Measurements from ENCODE around the gene TNFSF11.

DNA sequence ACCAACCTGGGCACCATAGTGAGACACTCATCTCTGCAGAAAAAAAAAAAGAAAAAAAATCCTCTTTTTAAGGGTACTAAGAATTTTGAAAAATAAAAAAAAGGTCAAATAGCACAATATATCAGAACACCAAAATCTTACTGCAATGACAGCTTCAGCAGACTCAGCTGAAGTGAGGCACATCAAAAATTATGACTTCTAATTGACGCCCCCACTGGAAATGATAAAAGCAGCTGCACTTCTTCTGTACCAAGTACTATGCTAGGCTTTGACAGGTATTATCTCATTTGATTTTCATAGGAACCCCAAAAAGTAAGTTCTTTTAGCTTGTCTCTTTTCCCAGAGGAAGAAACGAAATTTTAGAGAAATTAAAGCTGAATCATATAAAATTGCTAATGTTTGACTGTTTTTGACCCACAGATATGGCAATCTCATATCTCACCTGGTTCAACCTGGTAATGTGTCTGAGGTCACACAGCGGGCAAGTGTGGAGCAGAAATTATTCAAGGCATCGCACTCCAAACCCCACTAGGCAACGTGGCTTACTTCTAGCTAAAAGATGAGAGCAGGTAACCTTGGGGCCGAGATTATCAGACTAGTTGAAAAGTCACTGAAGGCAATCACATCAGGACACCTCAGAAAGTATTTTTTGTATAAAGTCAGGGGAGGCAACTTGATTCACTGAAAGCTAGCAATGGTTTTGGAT is 78.1 kb downstream of the TNFSF11 start:
- TF ChIP-seq, protein P1, sequence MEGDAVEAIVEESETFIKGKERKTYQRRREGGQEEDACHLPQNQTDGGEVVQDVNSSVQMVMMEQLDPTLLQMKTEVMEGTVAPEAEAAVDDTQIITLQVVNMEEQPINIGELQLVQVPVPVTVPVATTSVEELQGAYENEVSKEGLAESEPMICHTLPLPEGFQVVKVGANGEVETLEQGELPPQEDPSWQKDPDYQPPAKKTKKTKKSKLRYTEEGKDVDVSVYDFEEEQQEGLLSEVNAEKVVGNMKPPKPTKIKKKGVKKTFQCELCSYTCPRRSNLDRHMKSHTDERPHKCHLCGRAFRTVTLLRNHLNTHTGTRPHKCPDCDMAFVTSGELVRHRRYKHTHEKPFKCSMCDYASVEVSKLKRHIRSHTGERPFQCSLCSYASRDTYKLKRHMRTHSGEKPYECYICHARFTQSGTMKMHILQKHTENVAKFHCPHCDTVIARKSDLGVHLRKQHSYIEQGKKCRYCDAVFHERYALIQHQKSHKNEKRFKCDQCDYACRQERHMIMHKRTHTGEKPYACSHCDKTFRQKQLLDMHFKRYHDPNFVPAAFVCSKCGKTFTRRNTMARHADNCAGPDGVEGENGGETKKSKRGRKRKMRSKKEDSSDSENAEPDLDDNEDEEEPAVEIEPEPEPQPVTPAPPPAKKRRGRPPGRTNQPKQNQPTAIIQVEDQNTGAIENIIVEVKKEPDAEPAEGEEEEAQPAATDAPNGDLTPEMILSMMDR (IDR thresholded peaks at IDR 0.05) = no peak
- TF ChIP-seq POLR2A (IDR thresholded peaks at IDR 0.05) = no peak
